Right lobe of liver (tissue), 6 donors: ENCODE results near the gene OR10A5. TPM values are rescaled to one million over a fixed set of nuclear protein-coding genes. Genes with fewer than 3 reads are reported as not detected.

ENCODE experiments used
- ATAC-seq, 4 donors: fragments of 200-7000 bp; cut with Tn5 transposase; one replicate each; pipeline ENCODE4 v1.9.1; 2020; ENCODE audit warnings: mild to moderate bottlenecking in 4 of 4, moderate library complexity in 4 of 4
- DNase-seq, 3 donors: peaks; one replicate each; pipeline ENCODE4 v3.0.0-alpha.2; 2020
- H3K27ac ChIP-seq, 3 donors: fragments of 200-600 bp; one replicate each; pipeline ENCODE4 v1.8.0; 2022
- H3K27me3 ChIP-seq, 2 donors: fragments of 200-600 bp; one replicate each; pipeline ENCODE4 v1.8.0; 2022
- H3K36me3 ChIP-seq, 4 donors: fragments of 200-600 bp; sonication (generic) in 1 of 4; one replicate each; pipeline versions ENCODE4 v1.5.1 to v1.8.0; 2017 to 2022; ENCODE audit warnings: control low read depth in 1 of 4
- H3K4me1 ChIP-seq, 4 donors: fragments of 200-600 bp; sonication (generic) in 1 of 4; one replicate each; pipeline versions ENCODE4 v1.5.1 to v1.8.0; 2017 to 2022; ENCODE audit warnings: control low read depth in 1 of 4
- H3K4me3 ChIP-seq, 3 donors: fragments of 200-600 bp; one replicate each; pipeline ENCODE4 v1.8.0; 2022
- H3K9me3 ChIP-seq, 4 donors: fragments of 200-600 bp; sonication (generic) in 1 of 4; one replicate each; pipeline versions ENCODE4 v1.5.1 to v1.8.0; 2017 to 2022; ENCODE audit warnings: control low read depth in 1 of 4
- POLR2A ChIP-seq: fragments of 450-650 bp; IDR thresholded peaks from one replicate; pipeline ENCODE4 v1.6.1; 2017; ENCODE audit warnings: antibody characterized with exemption, mild to moderate bottlenecking
- WGBS: methylation state at CpG from one replicate; pipeline ENCODE4 v1.1.6; 2018; ENCODE audit warnings: low coverage, low lambda C conversion rate; ENCODE audit not compliant: insufficient coverage; ENCODE audit errors: missing lambda C conversion rate; 5-methylcytosine and 5-hydroxymethylcytosine counted together
- intact Hi-C, 2 donors: fragments of 100-400 bp; cut with DNase I; formaldehyde crosslinking; loops; one replicate each; pipeline versions ENCODE4 v1.11.2 to v1.14.1; 2022
- total RNA-seq, 6 experiments: library from RNA; depleted of rRNA in 2 of 6; stranded (reverse); fragments of >200 nt in 2 of 6; fragmentation: NEBNext Ultra II Directional in 3 of 6; extraction: Animal tissue kit (Norgen Biotek cat#: 25700) in 3 of 6; gene quantifications; one replicate each; pipeline versions ENCODE4 v1.1.0 to v1.2.4, GENCODE V29; 2016 to 2023
- TF ChIP-seq, protein P1 (sequence below), 4 donors: fragments of 200-600 bp in 3 of 4; fragments of 450-650 bp in 1 of 4; IDR thresholded peaks; one replicate each; pipeline versions ENCODE4 v1.5.1 to v1.8.0; 2016 to 2022; ENCODE audit warnings: antibody characterized with exemption in 4 of 4, mild to moderate bottlenecking in 2 of 4
- donor health status: DM: no; HTN: yes; CAD: no.
- donor health status: DM: no; HTN: no; CAD: no.
- donor health status: DM: no; HTN: no; CAD: no.
- donor health status: DM: no; HTN: yes; CAD: no.
- donor health status: DM: no; HTN: yes; CAD: no.

OR10A5 gene
- total RNA-seq, 6 experiments from 2014 or later = not detected

DNA sequence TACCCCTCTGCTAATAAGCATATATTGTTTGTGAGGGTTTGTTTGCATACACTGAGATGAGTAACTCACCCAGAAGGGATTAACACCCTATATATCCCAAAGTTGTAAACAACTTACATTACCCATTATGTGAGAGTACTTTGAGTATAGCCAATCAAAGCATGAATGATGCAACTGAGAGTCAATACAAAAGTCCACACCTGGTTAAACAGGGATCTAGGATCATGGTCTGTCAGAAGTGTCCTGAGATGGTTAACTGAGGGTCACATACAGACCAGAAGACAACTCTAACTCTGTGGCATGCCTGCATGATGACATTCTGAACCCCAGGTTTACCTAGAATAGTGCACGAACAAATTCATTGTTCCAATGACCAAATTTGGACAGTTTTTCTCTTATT lies 17.4 kb upstream of the OR10A5 start:
- DNase-seq (no peak), ATAC-seq (no peak)
- H3K27me3 ChIP-seq = no peaks in the 10 kb centered on the region
- H3K4me3 ChIP-seq = no peak overlapping the region
- no peak overlapping the region for H3K27ac ChIP-seq
- TF ChIP-seq, protein P1, sequence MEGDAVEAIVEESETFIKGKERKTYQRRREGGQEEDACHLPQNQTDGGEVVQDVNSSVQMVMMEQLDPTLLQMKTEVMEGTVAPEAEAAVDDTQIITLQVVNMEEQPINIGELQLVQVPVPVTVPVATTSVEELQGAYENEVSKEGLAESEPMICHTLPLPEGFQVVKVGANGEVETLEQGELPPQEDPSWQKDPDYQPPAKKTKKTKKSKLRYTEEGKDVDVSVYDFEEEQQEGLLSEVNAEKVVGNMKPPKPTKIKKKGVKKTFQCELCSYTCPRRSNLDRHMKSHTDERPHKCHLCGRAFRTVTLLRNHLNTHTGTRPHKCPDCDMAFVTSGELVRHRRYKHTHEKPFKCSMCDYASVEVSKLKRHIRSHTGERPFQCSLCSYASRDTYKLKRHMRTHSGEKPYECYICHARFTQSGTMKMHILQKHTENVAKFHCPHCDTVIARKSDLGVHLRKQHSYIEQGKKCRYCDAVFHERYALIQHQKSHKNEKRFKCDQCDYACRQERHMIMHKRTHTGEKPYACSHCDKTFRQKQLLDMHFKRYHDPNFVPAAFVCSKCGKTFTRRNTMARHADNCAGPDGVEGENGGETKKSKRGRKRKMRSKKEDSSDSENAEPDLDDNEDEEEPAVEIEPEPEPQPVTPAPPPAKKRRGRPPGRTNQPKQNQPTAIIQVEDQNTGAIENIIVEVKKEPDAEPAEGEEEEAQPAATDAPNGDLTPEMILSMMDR (IDR thresholded peaks at IDR 0.05) = no peak
- no peak for TF ChIP-seq POLR2A
- intact Hi-C loops = no loop called here
- WGBS = 25% methylated on average over 1 of the region's 1 CpG
- H3K36me3 ChIP-seq = no peaks in the 10 kb centered on the region
- H3K9me3 ChIP-seq = no peaks in the 10 kb centered on the region
- H3K4me1 ChIP-seq = no peaks in the 10 kb centered on the region

DNA sequence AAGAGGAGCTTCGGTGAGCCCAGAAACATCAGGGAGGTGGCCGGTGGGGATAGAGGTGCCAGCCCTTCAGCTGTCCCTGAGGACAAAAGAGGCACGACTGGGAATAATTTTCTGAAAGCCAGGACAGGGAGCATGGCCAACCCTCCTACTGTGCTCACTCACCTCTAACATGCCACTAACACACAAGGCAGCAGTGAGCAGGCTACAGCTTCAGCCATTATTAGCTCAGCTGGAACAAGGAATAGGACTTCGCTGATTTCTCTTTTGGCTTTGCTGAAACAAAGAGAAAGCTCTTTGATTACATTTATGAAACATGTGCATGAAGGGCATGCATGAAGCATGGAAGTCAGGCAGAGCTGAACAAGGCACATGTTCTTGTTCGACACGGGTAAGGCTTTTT lies 12.1 kb upstream of the OR10A5 start:
- Histone ChIP-seq H3K9me3 (no peaks in the 10 kb centered on the region), H3K27ac (no peak overlapping the region), H3K4me3 (no peak overlapping the region), H3K4me1 (no peaks in the 10 kb centered on the region), H3K27me3 (no peaks in the 10 kb centered on the region), H3K36me3 (no peaks in the 10 kb centered on the region)
- DNase-seq (no peak), ATAC-seq (no peak)
- WGBS = 71% methylated on average over 6 of the region's 6 CpGs
- intact Hi-C loops = no loop called here
- TF ChIP-seq POLR2A = no peak
- TF ChIP-seq, protein P1 (IDR thresholded peaks at IDR 0.05) = no peak

DNA sequence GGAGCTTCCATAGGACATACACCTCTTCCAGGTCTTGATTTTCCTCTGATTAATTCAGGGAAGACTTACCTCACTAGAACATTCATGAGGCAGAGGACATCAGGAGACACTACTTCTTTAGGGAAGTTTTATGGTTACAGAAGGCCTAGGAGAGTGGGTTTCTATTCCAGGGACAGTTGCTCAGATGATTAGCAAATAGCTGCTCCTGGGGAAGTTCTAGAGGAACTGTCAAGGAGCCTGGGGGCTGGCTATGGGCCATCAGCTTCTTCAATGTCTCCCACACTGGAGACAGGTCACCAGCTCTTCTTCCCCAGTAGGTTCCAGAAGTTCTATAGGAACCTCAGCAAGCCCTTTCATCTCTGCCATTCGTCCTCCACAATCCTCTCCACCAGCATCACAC lies 11.5 kb upstream of the OR10A5 start:
- intact Hi-C loops = no loop called here
- Histone ChIP-seq H3K27ac (no peak overlapping the region), H3K4me3 (no peak overlapping the region), H3K4me1 (no peaks in the 10 kb centered on the region), H3K27me3 (no peaks in the 10 kb centered on the region), H3K36me3 (no peaks in the 10 kb centered on the region), H3K9me3 (no peaks in the 10 kb centered on the region)
- DNase-seq (no peak), ATAC-seq (no peak)
- TF ChIP-seq, protein P1 (IDR thresholded peaks at IDR 0.05) = no peak
- TF ChIP-seq POLR2A = no peak
- WGBS = 70% methylated on average over 1 of the region's 1 CpG

DNA sequence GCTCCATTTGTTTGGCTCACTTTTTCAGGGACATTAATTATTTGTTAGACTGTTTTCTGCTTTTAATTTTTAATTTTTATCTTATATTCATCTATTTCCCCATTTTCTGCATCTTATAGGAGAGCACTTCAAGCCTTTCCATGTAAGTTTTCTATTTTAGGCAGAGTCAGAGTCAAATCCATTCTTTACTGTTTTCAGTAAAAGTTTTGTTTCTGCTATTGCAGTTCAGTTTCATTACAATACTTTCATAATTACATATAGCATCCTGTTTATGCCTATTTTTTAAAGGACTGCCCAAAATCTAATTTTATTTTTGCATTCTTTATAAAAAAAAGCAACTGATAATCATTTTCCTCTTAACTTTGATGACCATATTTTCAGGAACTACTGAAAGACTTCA lies 3.8 kb upstream of the OR10A5 start:
- no peak for TF ChIP-seq POLR2A
- TF ChIP-seq, protein P1 (IDR thresholded peaks at IDR 0.05) = no peak
- Histone ChIP-seq H3K4me3 (no peak overlapping the region), H3K27me3 (peaks cover 0 to 5% of the 10 kb centered on the region in 2 donors), H3K36me3 (no peaks in the 10 kb centered on the region), H3K9me3 (no peaks in the 10 kb centered on the region), H3K4me1 (no peaks in the 10 kb centered on the region), H3K27ac (no peak overlapping the region)
- ATAC-seq (no peak), DNase-seq (no peak)
- intact Hi-C loops = no loop called here

DNA sequence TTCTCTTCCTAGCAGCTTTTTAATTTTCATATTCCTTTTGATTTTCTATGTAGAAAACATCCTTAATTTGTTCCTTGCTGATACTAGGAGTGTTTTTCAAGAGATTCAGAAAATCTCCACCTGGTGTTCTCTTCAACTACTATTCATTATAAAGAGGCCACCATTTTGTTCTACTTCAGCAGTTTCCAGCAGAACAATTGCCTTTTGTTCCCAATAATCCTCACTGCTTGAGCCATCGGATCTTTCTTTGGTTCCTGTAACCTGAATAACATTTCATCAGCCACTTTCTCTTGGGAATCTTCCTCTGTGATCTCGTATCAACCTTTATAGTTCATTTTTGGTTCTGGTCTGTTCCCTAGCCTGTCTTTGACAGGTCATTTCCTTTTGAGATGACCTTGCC lies 1.8 kb upstream of the OR10A5 start:
- intact Hi-C loops = no loop called here
- Histone ChIP-seq H3K9me3 (no peaks in the 10 kb centered on the region), H3K27ac (no peak overlapping the region), H3K36me3 (no peaks in the 10 kb centered on the region), H3K4me1 (no peaks in the 10 kb centered on the region), H3K27me3 (peaks cover 0 to 5% of the 10 kb centered on the region in 2 donors), H3K4me3 (no peak overlapping the region)
- WGBS = 44% methylated on average over 2 of the region's 2 CpGs
- DNase-seq (no peak), ATAC-seq (no peak)
- no peak for TF ChIP-seq POLR2A
- TF ChIP-seq, protein P1 (IDR thresholded peaks at IDR 0.05) = no peak
